Measurements from ENCODE around the gene SP140L. TPM values are rescaled to one million over a fixed set of nuclear protein-coding genes. Genes with fewer than 3 reads are reported as not detected.

SP140L gene
- total and polyA plus RNA-seq, 2 of the 8 experiments (the other 6 are each of a cell fraction or from before 2014, with no cell fraction given): 0.36 to 1.5 TPM

DNA sequence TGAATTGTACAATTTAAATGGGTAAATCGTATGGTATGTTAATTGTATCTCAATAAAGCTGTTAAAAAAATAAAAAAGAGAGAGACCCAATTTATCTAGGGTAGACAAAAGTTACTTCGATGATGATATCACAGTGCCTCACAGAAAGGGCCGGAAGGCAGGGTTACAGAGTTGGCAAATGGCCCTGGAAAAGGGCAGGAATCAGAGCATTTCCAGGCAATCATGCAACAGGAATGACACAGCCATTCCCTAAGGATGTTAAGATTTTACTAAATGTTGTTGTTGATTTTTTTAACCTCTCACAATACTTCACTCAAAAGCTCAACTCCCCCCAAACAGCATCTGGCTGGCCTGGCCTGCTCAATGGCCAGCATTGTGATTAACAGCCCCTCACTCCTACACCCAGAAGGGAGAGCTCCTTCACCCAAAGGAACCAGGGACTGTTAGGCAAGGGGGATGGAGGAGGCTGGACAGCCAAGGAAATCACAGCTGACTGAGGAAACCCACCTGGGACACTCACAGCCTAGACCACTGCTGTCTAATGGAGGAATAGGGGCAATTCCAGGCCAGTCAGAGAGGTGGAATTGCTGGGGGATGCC is 81.3 kb downstream of the SP140L start:
- Histone ChIP-seq H2AK5ac (ENCODE audit: low read depth, low read length) (no peak overlapping the region), H3K4me1 (replicated peaks in 1 of 4; ENCODE audit: control insufficient read depth in 3 of 4, insufficient read depth in 4 of 4, low read length in 3 of 4) (peaks cover 0 to 9% (median under 1%) of the 10 kb centered on the region in 4 experiments; a peak in 1 of 7 replicates), H3K18ac (ENCODE audit: extremely low read depth, low read length) (no peak overlapping the region), H2BK5ac (ENCODE audit: low read depth, low read length) (no peak overlapping the region), H3K23me2 (ENCODE audit: low read depth, low read length) (peaks cover 7% of the 10 kb centered on the region; the same call in 1 of the 2 replicates), H2BK12ac (ENCODE audit: low read depth, low read length) (no peak overlapping the region), H3K14ac (ENCODE audit: insufficient read length) (no peak overlapping the region), H3K36me3 (ENCODE audit: control insufficient read depth in 2 of 4, insufficient read depth in 4 of 4, low read length in 3 of 4) (no peaks in the 10 kb centered on the region), H3K79me1 (ENCODE audit: low read depth, low read length) (no peaks in the 10 kb centered on the region), H2BK20ac (ENCODE audit: low read length) (no peak overlapping the region), H2BK15ac (ENCODE audit: low read length) (no peak overlapping the region), H3K23ac (ENCODE audit: insufficient read length) (no peak overlapping the region), H2BK120ac (replicated peaks; ENCODE audit: low read depth, low read length) (no peak overlapping the region), H3K56ac (replicated peaks; ENCODE audit: insufficient read length, low read depth, low read length) (no peak overlapping the region), H3K27me3 (replicated peaks in 1 of 4; ENCODE audit: control insufficient read depth in 3 of 4, extremely low read depth in 1 of 4, insufficient read depth in 3 of 4, low read length in 3 of 4) (peaks cover 5 to 29% (median 22%) of the 10 kb centered on the region in 4 experiments), H3K9me3 (ENCODE audit: insufficient read depth in 2 of 2, low read depth in 1 of 2, low read length in 1 of 2) (no peaks in the 10 kb centered on the region), H4K5ac (ENCODE audit: insufficient read length, low read depth, low read length) (no peak overlapping the region), H3K9ac (replicated peaks in 1 of 4; ENCODE audit: extremely low read depth in 1 of 4, low read depth in 3 of 4, low read length in 3 of 4) (no peak overlapping the region), H3K4me3 (ENCODE audit: extremely low read depth in 1 of 4, insufficient read depth in 2 of 4, low read depth in 3 of 4, low read length in 4 of 4) (no peak overlapping the region), H3K4me2 (ENCODE audit: insufficient read depth in 1 of 2, low read depth in 2 of 2, low read length in 2 of 2) (no peak overlapping the region), H3K27ac (ENCODE audit: low read depth, low read length) (no peak overlapping the region), H2AFZ (ENCODE audit: low read length) (no peak overlapping the region), H4K20me1 (replicated peaks in 1 of 2; ENCODE audit: control insufficient read depth in 1 of 2, insufficient read depth in 2 of 2, low read length in 2 of 2) (no peaks in the 10 kb centered on the region), H4K8ac (ENCODE audit: extremely low read depth, insufficient read depth, low read length) (no peak overlapping the region), H4K91ac (replicated peaks; ENCODE audit: insufficient read length, low read length) (no peak overlapping the region), H3K4ac (replicated peaks; ENCODE audit: insufficient read length, low read depth, low read length) (no peak overlapping the region), H3K79me2 (ENCODE audit: control insufficient read depth in 1 of 2, insufficient read depth in 2 of 2, low read length in 2 of 2) (no peaks in the 10 kb centered on the region)
- whole genome bisulfite sequencing, 2 experiments (ENCODE audit: extremely low coverage in 1 of 2, insufficient coverage in 1 of 2, insufficient read length in 1 of 2, insufficient replicate concordance in 2 of 2, low coverage in 1 of 2, low lambda C conversion rate in 2 of 2, missing lambda C conversion rate in 1 of 2): 90% methylated on average over 3 of the region's 3 CpGs; no CpG with 5 or more reads in 1 of the 2 experiments
- ChIA-PET CTCF (ENCODE audit: partially characterized antibody) (interaction anchor here (0.6 to 1.1 kb wide), 2 partner anchors 70 to 248 kb away, joined by 3 to 5 read pairs; no protein-coding TSS in a partner anchor), POLR2A (ENCODE audit: partially characterized antibody) (no interaction called here)
- no peak for FAIRE-seq
- no peak for DNase-seq (ENCODE audit: low read depth in 1 of 2, low spot score in 2 of 2)
- TF ChIP-seq TEAD4 (IDR thresholded peaks at IDR 0.05; ENCODE audit: low read depth, low read length) (no peak), ASH2L (IDR thresholded peaks at IDR 0.05; ENCODE audit: low read length) (no peak), BRCA1 (IDR thresholded peaks at IDR 0.05; ENCODE audit: low read depth, low read length) (no peak), MAFK (IDR thresholded peaks at IDR 0.05; ENCODE audit: low read depth, low read length) (no peak), ZNF274 (IDR thresholded peaks at IDR 0.05; ENCODE audit: borderline replicate concordance, extremely low read depth, low read length) (no peak), SP1 (IDR thresholded peaks at IDR 0.05; ENCODE audit: low read depth, low read length) (no peak), SUZ12 (IDR thresholded peaks at IDR 0.05; ENCODE audit: low read length) (no peak), POLR2A (IDR thresholded peaks at IDR 0.05; ENCODE audit: control extremely low read depth in 1 of 2, low read depth in 2 of 2, low read length in 2 of 2) (no peak), RBBP5 (IDR thresholded peaks at IDR 0.05; ENCODE audit: borderline replicate concordance, low read depth, low read length) (no peak), NRF1 (IDR thresholded peaks at IDR 0.05; ENCODE audit: low read depth, low read length) (no peak), KDM1A (IDR thresholded peaks at IDR 0.05; ENCODE audit: borderline replicate concordance, low read length) (no peak), GABPA (IDR thresholded peaks at IDR 0.05; ENCODE audit: borderline replicate concordance, insufficient read depth, low read length) (no peak), SP2 (IDR thresholded peaks at IDR 0.05; ENCODE audit: low read length) (no peak), POU5F1 (IDR thresholded peaks at IDR 0.05; ENCODE audit: low read depth, low read length) (no peak)
- TF ChIP-seq, protein P1, sequence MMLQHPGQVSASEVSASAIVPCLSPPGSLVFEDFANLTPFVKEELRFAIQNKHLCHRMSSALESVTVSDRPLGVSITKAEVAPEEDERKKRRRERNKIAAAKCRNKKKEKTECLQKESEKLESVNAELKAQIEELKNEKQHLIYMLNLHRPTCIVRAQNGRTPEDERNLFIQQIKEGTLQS (IDR thresholded peaks at IDR 0.05; ENCODE audit: insufficient read depth, low read depth, low read length): no peak

Measured in H1 (cell line).